ENCODE results near the gene PPP1R13B. TPM values are rescaled to one million over a fixed set of nuclear protein-coding genes. Genes with fewer than 3 reads are reported as not detected.

PPP1R13B gene
- total RNA-seq, 1 donor from 2014 or later: 14.1 TPM

DNA sequence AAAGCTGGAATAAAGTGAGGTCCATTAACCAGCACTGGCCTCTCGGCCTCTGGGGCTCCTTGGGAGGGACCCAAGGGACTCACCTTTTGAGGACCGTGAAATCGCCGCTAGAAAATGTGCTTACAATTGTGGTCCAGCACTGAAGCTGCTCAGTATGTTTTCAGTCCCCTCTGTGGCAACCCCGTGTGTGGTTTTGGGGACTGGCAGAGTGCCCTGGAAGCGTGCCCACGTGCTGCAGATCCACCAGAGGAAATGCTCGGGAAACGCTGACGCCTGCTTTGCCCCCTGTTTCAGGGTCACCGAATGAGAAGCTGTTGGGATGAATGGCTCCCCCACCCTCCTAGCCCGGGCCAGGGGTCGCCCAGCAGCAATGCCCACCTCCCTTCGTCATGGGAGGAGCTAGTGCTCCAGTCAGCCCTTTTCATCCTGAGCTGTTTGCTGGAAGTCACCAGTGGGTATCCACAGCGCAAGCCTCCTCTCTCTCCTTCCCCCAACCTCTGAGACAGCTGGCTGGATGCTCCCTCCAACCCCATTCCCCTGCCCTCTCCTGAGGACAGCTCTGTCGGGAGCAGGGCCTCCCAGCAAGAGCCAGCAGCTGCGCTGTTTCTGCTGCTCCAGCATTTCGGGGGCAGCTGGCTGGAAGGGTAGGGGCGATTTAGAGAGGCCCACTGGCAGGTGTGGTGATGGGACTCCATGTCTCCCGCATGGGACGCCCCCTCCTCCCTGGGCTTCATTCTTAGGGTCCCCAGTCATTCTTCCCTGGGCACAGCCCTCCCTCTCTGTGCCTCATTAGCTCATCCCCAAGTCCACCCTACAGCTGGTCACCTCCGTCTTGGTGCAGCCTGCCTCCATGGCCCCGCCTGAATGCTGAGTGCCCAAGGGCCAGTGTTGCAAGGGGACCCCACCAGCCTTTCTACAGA is 33.2 kb upstream of the PPP1R13B start:
- peak; percentile 81 for DNase-seq

DNA sequence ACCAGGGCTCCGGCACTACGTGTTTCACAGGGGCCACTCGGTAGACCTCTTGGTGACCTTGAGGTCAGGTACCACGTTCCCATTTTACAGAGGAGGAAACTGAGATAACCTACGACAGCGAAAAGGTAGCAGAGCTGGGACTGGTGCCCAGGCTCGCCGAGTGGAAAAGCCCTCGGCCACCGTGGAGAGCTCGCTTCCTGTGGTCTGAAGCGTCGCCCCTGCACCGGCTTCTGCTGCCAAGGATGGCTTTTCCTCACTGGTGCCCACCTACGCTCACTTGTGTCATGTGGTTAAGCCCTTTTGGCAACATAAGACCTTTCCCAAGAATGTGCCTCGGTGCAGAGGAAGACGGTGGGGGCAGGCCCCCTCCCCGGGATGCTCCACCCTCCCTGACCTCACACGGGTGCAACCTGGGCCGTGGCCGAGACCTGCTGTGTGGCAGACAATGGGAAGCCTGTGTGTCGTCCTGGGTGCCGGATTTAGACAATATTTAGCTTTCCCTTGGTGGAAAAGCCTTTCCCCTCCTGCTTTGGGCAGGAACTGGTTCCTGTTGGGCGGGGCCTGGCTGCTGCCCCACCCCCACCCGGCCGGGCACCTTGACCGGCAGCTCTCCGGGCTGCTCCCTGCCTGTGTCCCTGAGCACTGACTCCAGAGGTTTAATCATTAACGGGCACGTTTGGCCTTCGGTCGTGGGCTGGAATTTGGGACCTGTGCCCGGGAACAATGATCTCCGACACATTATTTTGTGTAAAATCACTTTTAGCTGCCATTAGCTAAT is 32.4 kb upstream of the PPP1R13B start:
- peak; percentile 39 for DNase-seq

DNA sequence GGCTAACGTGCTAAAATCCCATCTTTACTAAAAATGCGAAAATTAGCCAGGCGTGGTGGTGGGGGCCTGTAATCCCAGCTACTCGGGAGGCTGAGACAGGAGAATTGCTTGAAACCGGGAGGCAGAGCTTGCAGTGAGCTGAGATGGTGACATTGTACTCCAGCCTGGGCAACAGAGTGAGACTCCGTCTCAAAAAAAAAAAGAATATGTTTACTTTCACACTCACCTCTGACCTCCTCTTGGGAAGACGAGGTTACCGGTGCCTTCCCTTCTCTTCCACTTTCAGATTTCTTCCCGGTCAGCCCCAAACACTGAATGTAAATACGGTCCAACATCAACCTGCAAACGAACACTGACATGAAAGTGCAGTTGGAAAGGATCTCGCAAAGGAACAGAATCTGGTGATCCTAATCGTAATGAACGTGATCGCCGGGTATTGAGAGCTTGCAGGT is 31.8 kb upstream of the PPP1R13B start:
- DNase-seq: no peak

DNA sequence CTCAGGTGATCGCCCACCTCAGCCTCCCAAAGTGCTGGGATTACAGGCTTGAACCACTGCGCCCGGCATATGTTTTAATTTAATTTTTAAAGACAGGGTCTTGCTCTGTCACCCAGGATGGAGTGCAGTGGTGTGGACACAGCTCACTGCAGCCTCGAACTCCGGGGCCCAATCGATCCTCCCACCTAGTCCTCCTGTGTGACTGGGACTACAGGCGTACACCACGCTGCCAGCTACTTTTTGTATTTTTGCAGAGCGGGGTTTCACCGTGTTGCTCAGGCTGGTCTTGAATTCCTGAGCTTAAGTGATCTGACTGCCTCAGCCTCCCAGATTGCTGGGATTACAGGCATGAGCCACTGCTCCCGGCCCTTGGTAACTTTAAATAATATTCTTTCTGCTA is 30.8 kb upstream of the PPP1R13B start:
- DNase-seq: no peak

DNA sequence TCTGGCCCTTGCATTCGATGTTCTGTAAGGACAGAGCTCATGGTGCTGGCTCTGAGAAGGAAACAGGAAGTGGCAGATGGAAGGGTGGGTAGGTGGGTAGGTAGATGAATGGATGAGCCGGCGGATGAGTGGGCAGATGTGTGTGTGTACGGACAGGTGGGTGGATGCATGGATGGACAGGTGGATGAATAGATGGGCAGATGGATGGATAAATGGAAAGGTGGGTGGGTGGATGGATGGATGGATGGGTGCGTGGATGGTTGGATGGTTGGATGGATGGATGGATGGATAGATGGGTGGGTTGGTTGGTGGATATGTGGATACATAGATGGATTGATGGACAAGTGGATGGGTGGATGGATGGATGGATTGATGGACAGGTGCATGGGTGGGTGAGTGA is 27.6 kb upstream of the PPP1R13B start:
- no peak for DNase-seq

DNA sequence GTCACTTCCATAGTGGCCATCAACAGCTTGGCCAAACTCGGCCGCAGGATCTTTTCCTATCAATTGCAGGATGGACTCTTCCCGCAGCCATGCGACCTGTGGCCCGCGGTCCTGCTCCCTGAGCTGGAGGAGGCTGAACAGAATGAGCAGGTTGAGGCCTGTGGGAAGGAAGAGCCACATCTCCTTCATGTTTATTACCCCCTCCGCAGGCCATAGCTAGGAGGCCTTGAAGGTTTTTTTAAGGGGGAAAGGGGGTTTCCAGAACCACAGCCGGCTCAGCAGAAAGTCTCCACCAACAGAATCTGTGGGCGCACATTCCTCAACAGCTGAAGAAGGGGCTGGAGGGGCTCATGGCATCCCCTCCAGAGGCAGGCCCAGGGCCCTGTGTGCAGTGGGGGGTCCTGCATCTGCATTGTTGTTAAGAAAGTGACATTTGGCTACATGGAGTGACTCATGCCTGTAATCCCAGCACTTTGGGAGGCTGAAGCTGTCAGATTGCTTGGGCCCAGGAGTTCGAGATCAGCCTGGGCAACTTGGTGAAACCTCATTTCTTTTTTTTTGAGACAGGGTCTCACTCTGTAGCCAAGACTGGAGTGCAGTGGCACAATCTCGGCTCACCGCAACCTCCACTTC is 25.2 kb upstream of the PPP1R13B start:
- no peak for DNase-seq

DNA sequence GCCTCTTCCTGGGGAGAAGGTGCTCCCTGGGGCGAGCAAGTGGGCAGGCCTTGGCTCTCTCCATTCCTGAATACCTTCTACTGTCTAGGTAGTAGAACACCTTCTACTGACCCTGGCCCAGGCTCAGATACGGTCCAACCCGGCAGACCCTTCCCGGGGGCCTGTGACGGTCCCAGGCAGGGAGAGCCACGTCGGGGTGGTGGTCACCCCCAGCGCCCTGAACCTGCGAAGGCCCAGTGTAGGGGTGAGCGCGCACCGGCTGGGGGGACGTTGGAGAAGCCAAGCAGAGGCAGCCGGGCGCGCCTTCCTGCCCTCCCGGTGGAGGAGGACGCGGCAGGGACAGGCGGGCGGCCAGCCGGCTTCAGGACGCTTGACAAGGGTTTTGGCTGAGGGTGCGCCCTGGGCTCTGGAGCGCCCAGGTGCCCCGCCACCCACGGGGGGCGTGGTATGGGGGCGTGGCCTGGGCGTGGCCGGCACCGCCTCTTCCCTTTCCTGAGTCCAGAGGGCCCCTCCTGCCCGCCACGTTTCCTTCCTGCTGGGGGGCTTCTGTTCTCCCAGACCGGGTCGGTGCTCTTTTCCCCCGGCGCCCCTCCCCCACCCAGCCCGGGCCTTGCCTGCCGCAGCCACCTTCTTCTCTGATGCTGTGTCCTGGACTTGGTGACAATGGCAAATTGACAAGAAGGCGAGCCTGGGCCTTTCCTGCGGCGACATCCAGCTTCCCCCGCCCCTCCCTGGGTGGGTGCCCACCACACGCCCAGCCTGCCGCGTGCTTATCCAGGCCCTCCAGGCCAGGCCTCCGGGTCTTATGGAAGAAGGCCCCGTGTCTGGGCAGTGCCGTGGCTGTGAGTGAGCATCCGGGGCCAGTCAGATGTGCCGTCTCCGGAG is 24.5 kb upstream of the PPP1R13B start:
- peak; percentile 69 for DNase-seq

DNA sequence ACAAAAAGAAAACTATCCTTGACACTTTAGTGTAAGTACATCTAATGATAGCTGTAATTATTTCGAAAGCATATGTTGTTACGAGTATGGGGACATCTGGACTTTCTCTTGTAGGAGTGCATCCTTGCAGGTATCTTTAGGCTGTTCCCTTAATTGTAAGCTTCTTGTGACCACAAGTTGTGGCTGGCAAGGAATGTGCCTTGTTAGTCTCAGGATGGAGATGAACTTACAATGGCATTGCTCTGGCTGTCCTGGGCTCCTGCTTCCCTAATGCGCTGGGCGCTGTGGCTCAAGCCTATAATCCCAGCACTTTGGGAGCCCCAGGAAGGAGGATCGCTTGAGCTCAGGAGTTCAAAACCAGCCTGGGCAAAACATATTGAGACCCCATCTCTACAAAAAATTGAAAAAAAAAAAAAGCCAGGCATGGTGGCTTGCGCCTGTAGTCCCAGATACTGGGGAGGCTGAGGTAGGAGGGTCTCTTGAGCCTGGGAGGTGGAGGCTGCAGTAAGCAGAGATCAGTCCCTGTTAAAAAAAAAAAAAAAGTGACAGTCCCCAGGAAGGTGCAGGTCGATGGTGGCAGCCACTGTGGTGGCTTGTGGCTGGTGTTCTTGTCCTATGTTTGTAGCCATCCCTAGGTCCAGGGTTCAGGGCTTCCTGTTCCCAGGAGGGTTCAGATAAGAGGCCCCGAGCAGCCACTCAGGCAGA is 23.7 kb upstream of the PPP1R13B start:
- no peak for DNase-seq

DNA sequence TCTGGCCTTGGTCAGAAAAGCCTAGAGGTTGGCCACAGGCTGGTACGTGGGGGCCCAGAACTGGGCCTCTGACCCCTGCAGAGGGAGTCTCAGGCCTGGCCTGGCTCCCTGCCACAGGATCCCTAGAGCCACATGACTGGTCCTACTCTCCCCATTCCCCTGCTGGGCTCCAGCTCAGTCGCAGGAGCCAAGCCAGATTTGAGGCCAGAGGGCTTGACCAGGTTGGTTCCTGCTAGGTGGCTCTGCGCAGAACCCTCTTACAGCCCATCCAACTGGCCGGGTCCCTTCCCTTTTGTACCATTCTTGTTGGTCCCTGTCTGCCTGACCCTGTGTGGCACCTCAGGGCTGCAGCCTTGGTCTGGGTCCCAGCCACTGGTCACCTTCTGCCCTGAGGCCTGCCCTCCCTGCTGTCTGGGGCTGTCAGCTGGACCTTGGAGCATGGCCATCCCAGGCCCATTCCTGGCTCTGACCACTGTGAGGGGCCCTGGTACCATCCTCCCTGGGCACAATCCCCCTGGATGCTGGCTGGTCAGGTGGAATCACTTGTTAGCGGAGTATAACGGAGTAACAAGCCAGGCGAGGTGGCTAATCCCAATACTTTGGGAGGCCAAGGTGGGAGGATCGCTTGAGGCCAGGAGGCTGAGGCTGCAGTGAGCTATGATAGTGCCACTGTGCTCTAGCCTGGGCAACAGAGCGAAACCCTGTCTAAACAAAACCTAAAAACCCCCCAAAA is 22.9 kb upstream of the PPP1R13B start:
- DNase-seq: no peak

DNA sequence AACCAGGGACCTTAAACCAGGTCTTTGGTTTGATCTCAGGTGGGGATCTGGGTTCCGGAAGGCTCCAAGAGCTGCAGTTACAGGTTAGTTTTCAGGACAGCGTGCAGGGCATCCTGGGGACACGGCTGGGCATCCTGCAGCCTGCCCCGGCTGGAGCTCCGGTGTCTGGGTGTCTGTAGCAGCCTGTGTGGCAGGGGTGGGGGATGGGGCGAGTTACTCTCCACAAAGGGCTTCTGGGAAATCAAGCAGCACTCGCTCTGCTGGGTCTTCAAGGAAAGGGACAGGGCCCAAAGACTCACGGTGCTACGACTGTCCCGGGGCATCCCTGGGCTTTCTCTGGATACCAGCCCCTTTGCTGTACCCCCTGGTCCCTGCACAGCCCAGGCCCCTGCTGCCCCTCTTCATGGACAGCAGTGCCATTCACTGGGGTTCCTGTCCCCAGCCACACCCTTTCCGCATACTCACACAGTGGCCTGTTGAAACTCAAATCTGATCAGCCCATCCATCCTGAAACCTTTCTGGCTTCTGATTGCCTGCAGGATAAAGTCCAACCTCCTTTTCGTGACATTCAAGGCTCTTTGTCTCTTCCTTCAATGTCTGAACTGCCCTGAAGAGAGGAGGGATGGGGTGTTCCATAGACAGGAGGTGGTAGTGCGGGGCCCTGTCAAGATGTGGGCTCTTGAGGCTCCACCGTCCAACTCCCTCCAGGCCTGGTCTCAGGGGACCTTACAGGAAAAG is 22.2 kb upstream of the PPP1R13B start:
- no peak for DNase-seq

DNA sequence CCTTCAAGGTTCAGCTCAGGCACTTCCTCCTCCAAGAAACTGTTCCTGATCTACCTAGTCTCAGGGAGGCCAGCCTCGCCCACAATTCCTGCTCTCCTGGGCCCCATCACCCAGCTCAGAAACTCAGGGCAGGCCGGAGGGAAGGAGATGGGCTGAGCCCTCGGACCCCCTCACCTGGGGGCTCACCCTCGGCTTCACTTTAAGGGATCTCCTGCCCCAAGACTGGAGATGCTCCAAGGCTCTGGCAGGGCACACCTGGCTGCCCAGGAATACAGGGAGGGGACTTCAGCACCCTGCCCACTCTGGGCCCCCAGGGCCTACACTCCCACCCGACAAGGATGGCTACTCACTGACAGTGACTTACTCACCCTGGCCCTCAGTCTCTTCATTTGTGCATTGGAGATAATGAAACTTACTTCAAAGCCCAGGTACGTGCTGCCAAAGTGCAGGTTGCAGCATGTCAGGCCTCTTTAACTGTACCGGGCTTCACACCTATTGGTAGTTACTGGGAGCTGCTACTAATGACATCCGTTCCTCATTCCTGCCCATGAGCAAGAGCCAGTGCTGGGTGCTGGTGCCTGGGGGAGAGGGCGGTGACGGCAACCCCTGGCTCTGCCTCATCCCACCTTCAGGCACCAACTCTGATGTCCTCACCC is 21.0 kb upstream of the PPP1R13B start:
- no peak for DNase-seq

DNA sequence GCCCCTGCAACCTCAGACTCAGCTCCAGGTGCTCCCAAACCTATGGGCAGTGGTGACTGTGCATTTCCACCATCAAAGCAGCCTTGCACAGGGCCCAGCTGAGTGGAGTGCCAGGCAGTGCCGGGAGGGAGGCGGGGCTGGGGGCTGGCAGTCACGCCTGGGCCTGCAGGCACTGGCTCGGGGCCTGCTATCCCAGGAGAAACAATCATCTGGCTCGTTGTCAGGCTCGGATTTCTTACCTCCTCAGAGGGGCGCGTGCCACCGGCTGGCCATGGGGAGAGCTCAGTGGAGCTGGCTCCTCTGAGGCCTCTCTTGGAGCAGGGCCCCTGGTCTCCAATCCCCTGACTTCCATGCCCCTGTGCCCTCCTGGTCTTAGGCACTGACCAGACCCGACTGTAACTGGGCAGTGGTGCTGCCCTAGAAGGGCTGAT is 20.2 kb upstream of the PPP1R13B start:
- DNase-seq: peak; percentile 69

DNA sequence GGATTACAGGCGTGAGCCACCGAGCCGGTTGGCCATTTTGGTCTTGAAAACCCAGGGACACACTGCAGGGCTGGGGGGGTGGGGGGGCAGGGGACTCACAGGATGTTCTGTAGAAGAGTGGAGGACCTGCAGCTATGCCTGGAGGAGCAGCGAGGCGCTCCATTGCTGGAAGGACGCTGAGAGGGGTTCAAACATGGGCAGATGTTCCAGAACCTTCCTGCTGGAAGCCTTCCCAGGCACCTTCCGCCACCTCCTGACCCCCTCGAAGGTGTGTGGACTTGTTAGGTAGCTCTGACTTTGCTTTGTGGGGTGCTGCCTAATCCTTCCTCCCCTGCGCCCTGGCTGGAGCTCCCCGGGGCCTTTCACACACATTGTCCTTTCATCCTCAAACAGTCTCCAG is 19.6 kb upstream of the PPP1R13B start:
- DNase-seq: no peak

DNA sequence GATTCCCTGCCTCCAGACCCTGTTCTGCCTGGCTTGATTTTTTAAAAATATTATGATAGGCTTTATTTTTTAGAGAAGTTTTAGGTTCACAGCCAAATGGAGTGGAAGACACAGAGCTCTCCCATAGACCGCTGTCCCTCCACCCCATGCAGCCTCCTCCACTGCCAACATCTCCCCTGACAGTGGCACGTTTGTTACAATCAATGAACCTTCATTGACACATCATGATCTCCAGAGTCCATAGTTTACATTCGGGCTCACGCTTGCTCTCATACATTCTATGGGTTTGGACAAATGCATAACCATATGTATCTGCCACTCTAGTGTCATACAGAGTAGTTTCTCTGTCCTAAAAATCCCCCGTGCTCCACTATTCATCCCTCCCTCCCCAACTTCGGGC is 15.9 kb upstream of the PPP1R13B start:
- DNase-seq: no peak

DNA sequence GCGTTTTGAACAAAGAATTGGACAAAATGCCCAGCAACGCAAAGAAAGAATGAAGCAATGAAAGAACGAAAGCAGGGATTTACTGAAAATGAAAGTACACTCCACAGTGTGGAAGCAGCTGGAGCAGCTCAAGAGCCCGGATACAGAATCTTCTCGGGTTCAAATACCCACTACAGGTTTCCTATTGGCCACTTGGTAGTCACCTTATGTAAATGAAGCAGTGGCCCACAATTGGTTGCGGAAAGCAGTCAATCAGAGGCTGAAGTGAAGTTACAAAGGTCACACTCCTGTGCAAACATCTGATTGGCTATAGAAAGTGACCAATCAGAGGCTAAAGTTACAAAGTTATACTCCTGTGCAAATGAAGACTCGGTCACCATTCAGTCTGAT is 15.0 kb upstream of the PPP1R13B start:
- DNase-seq: no peak

DNA sequence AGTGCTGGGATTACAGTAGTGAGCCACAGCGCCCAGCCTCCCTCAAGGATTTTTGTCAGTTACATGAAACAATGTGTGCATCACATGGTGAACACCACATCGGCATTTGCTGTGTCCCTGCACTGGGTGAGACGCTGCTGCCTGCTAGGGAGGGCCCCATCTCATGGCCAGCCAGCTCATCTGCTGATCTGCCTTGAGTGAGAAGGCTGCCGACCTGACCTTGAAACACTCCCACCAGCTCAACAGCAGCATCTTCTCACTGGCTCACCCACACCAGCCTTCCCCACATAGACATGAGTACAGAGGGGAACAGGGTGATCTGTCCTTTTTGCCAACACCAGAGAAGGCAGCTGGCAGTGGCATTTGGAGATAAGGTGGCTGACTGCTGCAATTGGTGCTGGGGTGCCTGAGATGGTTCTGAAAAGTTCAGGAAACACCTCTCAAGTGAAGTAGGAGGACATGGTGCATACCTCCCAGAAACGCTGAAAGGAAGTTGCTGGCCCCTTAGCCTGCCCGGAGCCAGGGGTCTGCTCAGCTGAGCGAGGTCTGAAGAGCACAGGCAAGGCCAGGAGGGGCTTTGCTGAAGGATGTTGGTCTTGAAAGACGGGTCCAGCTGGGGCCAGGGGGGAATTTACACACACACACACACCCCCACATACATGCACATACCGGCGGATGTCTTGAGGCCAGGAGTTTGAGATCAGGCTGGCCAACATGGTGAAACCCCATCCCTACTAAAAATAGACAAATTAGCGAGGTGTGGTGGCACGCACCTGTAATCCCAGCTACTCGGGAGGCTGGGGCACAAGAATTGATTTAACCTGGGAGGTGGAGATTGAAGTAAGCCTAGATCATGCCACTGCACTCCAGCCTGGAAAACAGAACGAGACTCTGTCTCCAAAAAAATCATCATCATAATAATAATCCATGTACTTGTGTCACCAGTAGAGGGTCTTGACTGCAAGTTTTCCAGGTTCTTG is 14.3 kb upstream of the PPP1R13B start:
- no peak for DNase-seq

DNA sequence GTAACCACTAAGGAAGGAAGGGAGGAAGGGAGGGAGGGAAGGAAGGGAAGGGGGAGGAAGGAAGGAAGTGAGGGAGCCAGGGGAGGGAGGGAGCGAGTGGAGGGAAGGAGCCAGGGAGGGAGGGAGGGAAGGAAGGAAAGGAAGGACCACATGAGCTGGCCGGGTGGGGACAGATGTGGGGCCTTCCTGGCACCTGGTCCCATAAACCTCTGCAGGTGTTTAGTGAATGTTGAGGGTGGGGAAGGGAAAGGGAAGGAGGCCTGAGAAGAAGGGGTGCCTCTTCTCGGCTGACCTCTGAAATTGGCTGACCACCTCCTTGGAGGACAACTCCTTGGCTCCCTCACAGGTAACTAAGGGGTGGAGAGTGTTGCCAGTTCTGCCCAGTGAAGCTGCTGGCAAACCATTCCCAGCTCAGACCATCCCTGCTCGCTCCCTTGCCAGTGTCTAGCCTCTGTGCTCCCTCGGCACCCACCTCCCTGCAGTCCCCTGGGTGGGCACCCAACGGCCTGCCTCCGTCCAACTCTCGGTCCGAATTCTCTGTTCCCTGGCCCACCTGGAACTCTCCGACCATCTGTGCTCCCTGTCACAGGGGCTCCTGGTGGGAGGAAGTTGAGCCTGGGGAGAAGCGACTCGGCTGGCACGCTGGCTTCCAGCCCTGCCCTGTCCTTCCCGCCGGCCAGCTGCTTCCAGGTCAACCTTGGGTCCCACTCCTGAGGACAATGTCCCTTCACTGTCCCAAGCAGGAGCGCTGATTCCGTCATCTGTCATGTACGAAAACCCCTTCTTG is 12.2 kb upstream of the PPP1R13B start:
- no peak for DNase-seq

Data from tongue (tissue), 2 donors.